Fibroblast of skin of right quadriceps (primary cell): Measurements from ENCODE around the gene ZMYM4.
"Not testable (repeated sequence)": the region's sequence is repeated elsewhere in the genome, so short reads cannot be mapped to it uniquely, and the experiment has no call there.

ENCODE experiments used
- DNase-seq: peaks from one replicate; pipeline ENCODE4 v3.0.0-alpha.2; 2013

ZMYM4 gene

GRCh38 chr1:35461966-35462651 lies 193.6 kb downstream of the ZMYM4 start:
- no peak for DNase-seq

- no peak for DNase-seq
These were observed 194.7 kb downstream of the ZMYM4 start for GRCh38 chr1:35463232-35463631.

- not testable (repeated sequence) for DNase-seq
These were observed 195.2 kb downstream of the ZMYM4 start for GRCh38 chr1:35463749-35464148.

GRCh38 chr1:35466120-35466519 lies 197.6 kb downstream of the ZMYM4 start:
- DNase-seq = no peak

- no peak for DNase-seq
These were observed 202.6 kb downstream of the ZMYM4 start for GRCh38 chr1:35470977-35471613.
